ENCODE results near the gene IL1RN.

IL1RN gene

DNA sequence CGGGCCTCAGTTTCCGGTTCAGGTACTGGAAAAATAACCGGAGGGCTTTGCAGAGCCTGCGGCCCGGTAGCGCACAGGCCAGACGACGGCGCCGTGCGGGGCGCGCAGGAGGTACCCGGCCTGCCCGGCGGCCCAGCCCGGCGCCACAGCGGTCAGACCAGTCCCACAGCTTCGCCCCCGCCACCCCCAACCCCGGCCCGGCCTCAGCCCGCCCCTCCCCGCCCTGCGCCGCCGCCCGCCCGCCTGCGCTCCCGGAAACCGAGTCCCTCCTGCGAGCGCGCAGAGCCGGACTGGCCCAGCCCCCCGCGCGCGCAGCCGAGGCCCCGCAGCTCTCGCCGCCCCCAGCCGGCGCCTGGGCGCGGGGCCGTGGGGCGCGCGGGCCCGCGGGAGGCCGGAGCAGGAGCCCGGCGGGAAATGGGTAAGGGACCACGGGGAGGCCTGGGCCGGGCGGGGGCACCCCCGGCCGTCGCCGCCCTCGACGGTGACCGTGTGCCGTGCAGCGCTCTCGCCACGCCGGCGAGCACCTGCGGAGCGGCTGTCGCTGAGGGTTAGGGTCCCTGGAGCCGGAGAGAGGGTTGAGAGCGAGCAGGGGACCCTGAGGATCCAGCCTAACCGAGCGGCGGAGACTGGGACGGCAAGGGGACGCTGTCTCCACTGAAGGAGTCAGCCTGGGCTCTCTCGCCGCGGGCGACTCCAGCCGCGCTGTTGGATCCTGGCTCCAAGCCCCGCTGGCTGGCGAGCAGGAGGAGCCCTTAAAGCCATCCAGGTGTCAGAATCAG is 29.9 kb downstream of the IL1RN start:
- DNase-seq, result no peak

DNA sequence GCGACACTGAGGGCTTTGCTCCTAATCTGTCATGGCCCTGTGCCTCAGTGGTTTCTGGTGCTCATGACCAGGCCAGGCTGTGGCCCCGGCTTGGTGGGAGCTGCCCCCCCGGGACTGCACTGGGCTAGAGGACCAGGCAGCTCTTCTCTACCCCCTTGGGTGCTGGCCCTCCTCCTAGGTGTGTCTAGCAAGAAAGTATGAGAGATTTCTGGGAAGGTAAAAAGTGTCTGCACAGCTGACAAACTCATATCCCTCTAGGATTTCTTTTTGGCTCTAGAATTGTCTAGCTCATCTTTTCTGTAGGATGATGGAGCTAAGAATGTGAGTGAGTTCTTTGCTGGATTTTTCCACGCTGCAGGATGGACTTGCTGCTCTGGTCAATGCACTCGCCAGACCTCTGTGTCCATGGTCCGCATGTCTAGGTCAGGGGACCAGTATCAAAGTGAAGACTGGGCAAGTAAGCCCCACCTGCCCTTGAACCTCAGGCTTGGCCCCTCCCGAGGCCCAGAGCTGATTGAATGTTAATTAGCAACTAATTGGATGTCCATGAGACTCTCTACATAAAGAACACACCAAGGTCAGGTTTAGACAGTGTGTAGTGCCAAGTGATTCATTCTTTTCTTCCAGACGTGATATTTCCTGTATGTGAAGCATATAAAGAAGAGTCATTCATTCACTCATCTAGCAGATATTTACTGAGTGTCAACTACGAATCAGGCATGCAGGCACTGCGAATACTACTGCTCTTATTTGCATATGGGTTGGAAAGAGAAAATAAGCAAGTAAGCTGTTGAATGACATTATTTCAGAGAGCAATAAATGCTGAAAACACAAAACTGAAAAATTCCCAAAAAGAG is 30.7 kb downstream of the IL1RN start:
- no peak for DNase-seq

DNA sequence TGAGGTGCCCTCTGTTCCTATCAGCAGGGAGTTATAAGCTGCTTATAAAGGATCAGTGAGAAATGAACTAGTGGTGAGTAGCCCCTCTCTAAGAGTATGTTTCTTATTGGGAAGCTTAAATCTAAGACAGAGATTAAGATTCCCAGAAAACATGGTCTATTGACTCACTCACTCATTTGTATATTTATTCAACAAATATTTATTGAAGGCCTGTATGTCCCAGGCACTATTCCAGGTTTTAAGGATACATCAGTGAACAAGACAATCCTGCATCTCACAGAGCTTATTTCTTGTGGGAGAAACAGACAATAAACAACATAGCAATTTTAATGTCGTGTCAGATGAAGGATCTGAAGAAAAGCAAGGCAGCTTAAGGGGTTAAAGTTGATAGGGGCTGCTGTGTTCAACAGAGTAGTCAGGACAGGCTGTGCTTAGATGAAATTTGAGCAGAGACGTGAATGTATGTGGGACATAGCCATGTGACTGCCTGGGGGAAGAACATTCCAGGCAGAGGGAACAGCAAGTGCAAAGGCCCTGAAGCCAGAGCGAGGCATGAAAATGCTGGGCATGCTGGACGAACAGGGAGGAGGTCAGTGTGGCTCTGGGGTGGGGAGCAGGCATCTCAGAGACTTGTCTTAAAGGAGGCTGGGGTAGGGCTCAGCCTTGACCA is 31.6 kb downstream of the IL1RN start:
- no peak for DNase-seq

DNA sequence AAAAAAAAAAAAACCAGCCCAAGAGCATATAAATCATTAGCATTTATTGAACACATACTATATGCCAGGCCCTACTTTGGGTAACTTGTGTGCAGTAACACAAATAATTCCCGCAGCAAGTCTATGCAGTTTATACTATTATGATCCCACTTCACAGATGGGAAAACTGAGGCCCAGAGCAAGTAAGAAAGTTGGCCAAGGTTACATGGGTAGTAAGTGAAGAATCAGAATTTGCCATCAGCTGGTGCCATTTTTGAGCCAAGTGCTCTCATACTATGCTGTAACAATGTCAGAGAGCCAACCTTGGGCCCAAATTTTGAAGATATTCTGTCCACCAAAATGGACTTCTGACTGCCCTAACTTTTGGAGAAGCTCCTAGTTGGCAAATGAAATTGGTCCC is 32.9 kb downstream of the IL1RN start:
- DNase-seq, result no peak

DNA sequence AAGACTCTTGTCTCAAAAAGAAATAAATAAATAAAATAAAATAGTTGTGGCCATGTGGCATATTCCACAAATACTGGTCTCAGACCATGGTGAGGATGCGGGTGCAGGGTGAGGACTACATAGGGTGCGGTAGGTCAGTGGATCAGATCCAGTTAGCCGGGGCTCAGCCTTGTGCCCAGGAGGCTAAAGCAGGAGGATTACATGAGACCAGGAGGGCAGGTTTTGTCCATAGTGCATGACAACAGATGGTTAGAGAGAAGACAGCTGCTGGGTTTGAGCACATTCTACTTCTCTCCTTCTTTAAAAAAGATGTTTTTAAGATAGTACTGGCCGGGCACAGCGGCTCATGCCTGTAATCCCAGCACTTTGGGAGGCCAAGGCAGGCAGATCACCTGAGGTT is 33.6 kb downstream of the IL1RN start:
- no peak for DNase-seq

DNA sequence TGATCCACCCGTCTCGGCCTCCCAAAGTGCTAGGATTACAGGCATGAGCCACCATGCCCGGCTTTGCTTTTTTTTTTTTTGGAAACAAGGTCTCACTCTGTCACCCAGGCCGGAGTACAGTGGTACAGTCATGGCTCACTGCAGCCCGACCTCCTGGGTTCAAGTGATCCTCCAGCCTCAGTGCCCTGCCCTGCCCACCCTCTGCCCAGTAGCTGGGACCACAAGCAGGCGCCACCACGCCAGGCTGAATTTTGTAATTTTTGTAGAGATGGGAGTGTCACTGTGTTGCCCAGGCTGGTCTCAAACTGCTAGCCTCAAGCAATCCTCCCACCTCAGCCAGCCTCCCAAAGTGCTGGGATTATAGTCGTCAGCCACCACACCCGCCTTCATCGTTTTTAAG is 34.8 kb downstream of the IL1RN start:
- no peak for DNase-seq

DNA sequence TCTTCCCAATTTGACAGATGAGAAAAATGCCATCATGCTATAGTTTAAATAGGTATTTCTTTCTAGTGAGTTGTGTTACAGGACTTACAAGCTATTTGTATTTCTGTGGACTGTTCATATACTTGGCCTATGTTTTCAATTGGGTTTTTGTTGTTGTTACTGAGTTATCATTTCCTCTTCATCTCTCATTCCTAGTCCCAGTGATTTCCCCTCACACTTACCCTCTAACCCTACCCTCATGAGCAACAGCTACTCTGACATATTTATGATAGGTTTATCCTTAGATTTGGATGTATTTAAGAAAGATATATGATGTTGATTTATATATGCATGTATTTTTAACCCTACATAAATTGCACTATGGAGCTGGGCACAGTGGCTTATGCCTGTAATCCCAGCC is 35.5 kb downstream of the IL1RN start:
- DNase-seq, result no peak

DNA sequence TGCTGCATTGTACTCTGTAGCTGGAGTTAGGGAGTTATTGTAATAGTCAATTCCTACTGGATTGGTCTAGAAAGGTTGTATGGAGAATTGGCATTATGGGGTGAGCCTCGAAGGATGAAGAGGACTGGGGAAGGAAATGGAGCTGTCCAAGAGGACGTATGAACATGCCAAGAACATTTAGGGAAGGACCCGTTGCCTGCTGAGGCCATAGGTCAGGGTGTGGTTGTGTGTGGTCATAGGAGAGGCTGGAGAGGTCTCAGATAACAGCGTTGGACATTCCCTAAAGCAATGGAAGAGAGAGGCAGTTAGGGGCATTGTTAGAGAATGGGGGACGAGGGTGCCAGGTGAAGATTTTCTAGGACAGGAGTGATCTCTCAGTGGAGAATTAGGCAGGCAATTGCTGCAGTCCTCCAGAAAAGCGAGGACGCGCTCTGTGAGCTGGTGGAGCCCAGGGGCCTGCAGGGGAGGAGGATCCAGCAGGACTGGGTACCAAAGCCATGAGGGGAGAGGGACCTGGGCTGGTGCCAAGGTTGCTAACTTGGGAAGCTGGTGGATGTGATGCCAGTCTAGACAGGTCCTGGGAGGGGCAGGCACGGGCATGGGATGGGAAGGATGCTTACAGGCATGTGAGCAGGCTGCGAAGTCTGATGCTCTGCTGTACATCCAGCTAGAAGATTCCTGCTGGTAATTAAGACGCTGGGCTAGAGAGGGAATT is 37.0 kb downstream of the IL1RN start:
- no peak for DNase-seq

DNA sequence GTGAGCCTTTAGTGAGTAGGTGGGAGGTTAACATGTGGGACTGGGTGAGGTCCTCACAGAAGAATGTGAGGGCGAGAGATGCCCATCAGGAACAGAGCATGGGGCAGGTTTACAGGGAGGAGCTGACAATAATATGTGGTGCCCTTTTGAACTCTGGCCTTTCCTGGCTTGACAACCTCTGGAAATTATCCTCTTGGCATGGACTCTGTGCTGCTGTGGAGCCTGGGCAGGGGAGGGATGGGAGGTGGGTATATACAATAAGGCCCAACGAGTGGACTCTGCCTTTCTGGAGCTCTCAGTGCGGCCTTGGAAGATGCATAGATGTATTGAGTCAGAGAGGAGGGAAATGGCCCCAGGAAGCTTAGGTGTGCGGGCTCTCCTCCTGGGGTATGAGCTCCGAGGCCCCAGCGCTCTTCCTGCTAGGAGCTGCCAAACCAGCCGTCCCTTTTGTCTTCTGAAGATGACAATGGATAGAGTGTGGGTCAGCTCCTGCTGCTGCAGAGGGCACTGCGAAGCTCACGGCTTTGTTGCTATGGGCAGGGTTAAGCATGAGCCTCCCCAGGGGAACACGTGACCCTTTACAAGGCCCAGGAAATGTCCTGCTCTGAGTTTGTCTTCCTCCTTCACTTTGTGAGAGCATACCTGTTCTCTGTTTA is 37.7 kb downstream of the IL1RN start:
- no peak for DNase-seq

DNA sequence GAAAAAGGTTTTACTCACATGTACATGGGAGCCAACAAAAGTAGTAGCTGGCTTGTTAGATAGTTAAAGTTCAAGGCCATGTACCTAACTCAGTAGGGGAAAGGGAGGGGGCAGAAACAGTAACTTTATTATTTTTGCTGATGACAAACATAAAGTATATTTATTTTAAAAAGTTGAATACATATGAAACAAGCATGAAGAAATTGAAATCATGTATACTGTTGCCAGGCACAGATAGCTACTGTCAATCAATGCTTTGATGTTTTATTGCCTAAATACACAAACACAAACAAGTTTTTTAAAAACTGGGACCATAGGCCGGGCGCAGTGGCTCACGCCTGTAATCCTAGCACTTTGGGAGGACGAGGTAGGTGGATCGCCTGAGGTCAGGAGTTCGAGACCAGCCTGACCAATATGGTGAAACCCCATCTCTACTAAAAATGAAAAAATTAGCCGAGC is 38.8 kb downstream of the IL1RN start:
- DNase-seq, result no peak

DNA sequence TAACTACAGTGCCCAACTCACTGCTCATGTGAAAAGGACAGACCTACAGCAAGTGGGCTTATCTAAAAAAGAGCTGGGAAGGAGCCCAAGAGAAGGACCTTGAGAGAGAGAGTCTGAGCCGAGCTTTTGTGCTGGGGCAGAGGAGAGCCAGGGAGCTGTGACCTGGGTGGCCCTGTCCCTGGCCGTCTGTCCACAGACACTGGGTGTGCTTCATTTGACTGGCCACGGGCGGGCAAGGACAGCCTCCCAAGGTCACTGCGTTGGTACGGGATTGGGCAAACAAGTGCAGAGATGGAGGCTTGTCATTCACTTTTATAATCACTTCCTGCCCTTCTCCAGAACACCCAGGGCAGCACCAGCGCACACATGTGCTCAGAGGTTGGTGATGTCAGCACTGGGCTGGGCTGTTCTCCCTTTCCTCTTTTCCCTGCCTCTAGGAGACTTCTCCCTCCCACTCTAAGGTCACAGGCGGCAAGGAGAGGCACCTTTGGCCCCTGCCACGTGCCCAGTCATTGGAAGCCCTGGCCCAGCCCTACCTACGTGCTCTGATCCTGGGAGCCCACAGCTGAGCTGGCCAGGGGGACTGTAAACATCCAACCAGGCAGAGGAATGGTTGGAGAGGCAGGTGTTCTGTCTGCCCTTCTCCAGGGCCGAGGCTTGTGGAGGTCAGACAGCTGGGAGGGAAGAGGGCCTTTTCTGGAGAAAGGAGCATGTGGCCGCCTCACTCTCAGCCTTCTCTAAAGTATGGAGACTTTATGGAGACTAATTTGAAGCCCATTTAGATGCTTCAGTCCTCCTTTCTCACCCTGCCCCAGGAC is 39.9 kb downstream of the IL1RN start:
- no peak for DNase-seq

DNA sequence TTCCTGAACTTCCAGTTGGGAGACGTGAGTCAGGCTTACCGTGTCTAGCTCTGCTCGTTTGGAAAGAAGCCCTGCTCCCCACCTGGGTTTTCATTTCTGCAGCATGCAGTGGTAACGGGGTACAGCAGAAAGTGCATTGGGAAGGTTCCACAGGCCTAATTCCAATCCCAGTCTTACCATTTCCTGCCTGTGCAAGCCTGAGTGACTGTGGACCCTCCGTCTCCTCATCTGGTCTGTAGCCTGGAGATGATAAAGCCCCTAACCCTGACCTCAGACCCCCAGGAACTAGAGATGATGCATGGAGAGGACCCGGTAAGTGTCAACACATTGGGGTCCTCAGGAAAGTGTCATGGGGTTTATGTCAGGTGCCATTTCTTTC is 40.6 kb downstream of the IL1RN start:
- no peak for DNase-seq

DNA sequence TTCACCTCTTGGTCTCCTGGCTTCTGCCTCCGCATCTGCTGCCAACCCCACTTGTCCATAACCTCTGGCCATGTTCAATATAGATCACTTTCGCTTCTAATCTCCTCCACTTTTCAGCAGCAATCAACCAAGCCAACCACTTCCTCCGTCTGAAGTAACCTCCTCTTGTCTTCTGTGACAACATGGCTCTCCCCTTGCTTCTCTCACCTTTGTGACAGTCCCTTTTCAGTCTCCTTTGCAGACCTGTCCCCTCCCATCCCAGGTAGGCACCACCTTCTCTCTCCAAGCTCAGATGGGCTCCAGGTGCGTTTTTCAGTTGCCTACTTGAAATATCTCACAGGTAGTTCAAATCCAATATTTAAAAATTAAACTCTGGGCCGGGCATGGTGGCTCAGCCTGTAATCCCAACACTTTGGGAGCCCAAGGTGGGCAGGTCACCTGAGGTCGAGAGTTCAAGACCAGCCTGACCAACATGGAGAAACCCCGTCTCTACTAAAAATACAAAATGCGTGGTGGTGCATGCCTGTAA is 41.7 kb downstream of the IL1RN start:
- no peak for DNase-seq

DNA sequence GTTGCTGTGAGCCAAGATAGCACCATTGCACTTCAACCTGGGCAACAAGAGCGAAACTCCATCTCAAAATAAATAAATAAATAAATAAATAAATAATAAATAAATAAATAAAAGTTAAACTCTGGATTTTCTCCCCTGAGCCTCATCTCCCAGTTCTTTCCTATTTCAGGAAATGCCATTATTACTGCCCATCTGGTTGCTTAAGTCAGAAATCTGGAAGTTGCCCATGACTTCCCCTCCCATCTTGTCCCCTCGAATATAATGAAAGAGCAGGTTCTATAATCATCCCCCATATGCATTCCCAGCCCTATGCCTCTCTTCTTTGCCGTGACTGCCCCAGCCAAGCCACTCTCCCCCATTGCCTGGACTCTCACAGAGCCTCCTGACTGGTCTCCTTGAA is 42.2 kb downstream of the IL1RN start:
- no peak for DNase-seq

DNA sequence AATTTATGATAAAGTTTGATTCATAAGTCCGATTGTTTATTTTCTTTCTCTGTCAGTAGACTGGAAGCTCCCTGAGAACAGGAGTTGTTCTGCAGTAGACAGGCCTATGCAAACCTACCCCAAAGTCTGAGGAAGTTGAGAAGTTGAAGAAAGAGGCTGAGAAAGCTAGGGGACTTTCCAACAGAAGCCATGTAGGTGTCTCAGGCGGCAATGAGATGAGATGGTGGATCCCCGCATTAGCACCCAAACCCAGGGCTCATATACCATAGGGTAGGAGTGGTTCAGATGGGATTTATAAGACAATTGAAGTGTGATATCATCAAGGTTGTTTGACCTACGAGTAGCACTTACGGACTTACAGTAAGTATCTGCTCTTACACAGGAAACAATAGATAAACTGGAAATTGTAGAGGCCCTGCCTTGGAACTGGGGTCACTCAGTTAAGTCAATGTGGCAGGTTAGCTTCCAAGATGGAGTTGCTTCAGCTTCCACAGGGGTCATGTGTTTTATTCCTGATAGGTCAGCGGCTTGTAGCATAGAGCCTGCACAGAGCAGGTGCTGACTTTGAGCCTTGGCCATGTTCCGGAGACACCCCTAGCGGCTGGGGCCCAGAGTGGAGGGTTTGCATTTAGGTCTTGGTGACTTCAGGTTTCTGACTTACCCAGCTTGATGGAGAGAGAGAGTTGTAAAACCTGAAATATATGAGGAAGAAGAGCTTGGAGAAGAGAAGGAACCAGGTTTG is 44.1 kb downstream of the IL1RN start:
- DNase-seq, result no peak

DNA sequence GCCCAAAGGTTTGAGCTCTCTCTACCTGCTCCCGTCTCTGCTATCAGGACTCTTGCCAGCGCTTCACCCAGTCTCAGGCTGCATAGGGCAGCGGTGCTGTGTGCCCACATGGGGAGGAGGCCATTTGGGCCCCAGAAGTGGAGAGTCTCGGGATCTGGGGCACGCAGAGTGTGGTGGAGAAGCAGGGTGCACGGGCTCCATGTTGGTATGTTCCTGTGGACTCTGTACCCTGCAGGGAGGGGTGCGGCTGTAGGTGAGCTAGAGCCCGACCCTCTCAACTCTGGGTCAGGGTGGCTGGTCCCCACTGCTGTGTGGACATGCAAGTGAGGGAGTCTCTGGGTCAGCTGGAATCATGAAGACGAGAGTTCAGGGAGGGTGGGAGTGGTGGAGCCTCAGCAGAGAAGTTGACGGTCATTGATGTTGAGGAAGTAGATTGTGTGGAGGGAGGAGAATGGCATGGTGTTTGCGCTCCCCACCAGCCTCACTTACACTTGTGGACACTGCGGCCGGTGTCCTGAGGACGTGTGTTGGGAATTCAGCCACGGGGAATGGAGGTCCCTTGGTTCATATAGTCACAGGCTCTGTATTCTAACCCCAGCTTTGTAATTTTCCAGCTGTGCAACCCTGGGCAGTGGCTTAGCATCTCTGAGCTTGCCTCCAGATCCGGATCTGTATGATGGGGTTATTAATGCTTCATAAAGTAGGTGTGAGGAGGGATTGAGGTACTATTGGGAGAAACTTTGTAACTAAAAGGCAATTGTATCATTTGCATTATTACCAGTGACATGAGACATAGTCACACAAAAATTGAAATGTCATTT is 45.5 kb downstream of the IL1RN start:
- no peak for DNase-seq

DNA sequence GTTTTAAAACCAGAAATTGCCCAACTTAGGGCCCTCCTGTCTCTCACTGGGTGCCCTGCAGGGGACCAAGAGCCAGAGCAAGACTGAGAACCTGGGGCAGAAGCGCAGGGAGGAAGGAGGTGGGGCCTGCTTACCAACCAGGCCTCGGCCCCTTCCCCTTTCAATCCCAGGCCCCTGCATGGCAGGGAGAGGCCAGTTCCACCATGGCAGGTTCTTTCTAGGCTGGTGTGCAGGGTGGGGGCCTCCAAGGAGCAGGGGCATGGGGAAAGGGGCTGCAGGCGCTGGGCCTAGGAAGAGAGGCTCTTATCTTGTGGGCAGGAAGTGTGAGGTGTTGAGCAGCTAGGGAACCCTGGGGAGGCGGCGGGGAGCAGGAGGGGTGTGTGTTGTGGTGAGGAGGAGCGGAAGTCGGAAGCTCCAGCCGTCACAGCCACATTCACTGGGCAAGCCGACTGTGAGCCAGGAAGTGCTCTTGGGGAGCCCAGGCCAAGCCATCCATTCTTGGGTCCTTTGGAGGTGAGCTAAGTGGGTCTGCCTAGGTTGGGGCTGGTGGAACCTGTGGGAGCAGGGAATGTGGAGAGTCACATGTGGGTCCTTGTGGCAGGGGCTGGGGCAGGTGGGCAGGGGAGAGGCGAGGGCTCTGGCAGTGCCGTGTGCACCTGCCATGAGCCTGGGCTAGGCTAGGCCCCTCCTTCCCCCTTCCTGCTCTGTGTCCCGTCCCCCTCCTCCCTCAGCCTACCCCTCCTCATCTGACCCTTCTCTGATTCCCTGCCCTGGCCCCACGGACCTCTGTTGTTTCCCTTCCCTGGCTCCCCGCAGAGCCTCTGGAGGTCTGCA is 46.4 kb downstream of the IL1RN start, which contains the start of gene PSD4:
TSS of gene PSD4 (plus strand) at position 430 of the 834 bp plus-strand sequence. CDS start 8,486 bp downstream, outside the sequence.
- no peak for DNase-seq

DNA sequence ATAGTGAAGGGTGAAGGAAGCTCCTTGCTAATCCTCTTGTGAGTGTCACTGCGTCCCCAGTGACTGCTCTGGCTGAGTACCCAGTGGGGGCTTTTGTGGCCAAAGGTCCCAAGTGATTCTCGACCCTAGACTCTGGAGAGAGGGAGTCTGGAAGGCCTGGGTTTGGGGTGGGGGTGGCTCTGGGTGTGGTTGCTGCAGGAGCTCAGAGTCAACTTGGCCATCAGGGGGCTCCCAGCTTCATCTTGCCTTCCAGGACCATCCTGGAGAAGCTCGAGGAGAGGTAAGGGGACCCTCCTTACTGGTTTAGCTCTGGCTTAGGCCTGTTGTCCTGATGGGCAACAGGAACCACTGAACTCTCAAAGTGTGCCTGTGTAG is 47.0 kb downstream of the IL1RN start:
- no peak for DNase-seq
